Vagina (tissue), 2 donors: Measurements from ENCODE around the gene HOXD12. TPM values are rescaled to one million over a fixed set of nuclear protein-coding genes. Genes with fewer than 3 reads are reported as not detected.

Experiments used
- DNase-seq, 2 donors: peaks; one replicate each; pipeline ENCODE4 v3.0.0-alpha.2; 2017; ENCODE audit errors: extremely low spot score in 2 of 2
- H3K27ac ChIP-seq: fragments of 200-600 bp; sonication (generic); one replicate; pipeline ENCODE4 v1.5.1; 2019
- H3K27me3 ChIP-seq: fragments of 200-600 bp; sonication (generic); one replicate; pipeline ENCODE4 v1.5.1; 2019
- H3K36me3 ChIP-seq, 2 donors: fragments of 200-600 bp; sonication (generic); one replicate each; pipeline ENCODE4 v1.5.1; 2017 to 2019
- H3K4me1 ChIP-seq: fragments of 200-600 bp; sonication (generic); one replicate; pipeline ENCODE4 v1.5.1; 2019
- H3K4me3 ChIP-seq, 2 donors: fragments of 200-600 bp; sonication (generic); 1 replicate in 1 of 2; 2 replicates in 1 of 2; pipeline ENCODE4 v1.5.1; 2016 to 2019
- H3K9me3 ChIP-seq: fragments of 200-600 bp; sonication (generic); one replicate; pipeline ENCODE4 v1.5.1; 2019
- CTCF ChIP-seq, 3 experiments: fragments of 450-650 bp in 2 of 3; fragments of 200-600 bp in 1 of 3; sonication (generic) in 1 of 3; IDR thresholded peaks; one replicate each; pipeline ENCODE4 v1.5.1; 2017 to 2019; ENCODE audit warnings: antibody characterized with exemption in 3 of 3, mild to moderate bottlenecking in 2 of 3, moderate library complexity in 2 of 3
- POLR2A ChIP-seq, 2 donors: fragments of 450-650 bp; IDR thresholded peaks; one replicate each; pipeline ENCODE4 v1.6.1; 2017; ENCODE audit warnings: antibody characterized with exemption in 2 of 2, mild to moderate bottlenecking in 2 of 2, moderate library complexity in 2 of 2
- POLR2AphosphoS5 ChIP-seq, 2 donors: sonication (generic); formaldehyde crosslinking; IDR thresholded peaks; one replicate each; pipeline ENCODE4 v1.9.0; 2017; ENCODE audit warnings: antibody characterized with exemption in 2 of 2, mild to moderate bottlenecking in 2 of 2, low read depth in 1 of 2; ENCODE audit not compliant: insufficient read depth in 1 of 2
- intact Hi-C: fragments of 100-400 bp; cut with DNase I; formaldehyde crosslinking; loops from one replicate; pipeline ENCODE4 v1.15.1; 2023
- total RNA-seq: library from RNA; depleted of rRNA; stranded (reverse); fragments of >200 nt; gene quantifications from one replicate; pipeline ENCODE4 v1.2.3, GENCODE V29; 2016

The HOXD12 gene
- total RNA-seq, 1 donor from 2014 or later: 1.7 TPM

GRCh38 chr2:176089843-176090395 lies 9.7 kb upstream of the HOXD12 start:
- no peak for DNase-seq
- Histone ChIP-seq H3K36me3 (no peaks in the 10 kb centered on the region), H3K9me3 (no peaks in the 10 kb centered on the region), H3K4me1 (peaks cover 37% of the 10 kb centered on the region), H3K27me3 (no peaks in the 10 kb centered on the region), H3K27ac (peak overlapping the region; percentile 91), H3K4me3 (no peak overlapping the region)
- TF ChIP-seq POLR2A (IDR thresholded peaks at IDR 0.05) (no peak), CTCF (IDR thresholded peaks at IDR 0.05) (no peak), POLR2AphosphoS5 (IDR thresholded peaks at IDR 0.05; ENCODE audit: insufficient read depth in 1 of 2, low read depth in 1 of 2) (no peak)
- intact Hi-C loops: loop anchor here (5.0 to 10.0 kb wide), 3 partner anchors 403 to 1755 kb away; partner anchors contain the start of gene SP9

GRCh38 chr2:176090862-176091261 lies 8.7 kb upstream of the HOXD12 start:
- DNase-seq: no peak
- Histone ChIP-seq H3K9me3 (no peaks in the 10 kb centered on the region), H3K4me1 (peaks cover 28% of the 10 kb centered on the region), H3K4me3 (no peak overlapping the region), H3K36me3 (no peaks in the 10 kb centered on the region), H3K27ac (peak overlapping the region; percentile 91), H3K27me3 (no peaks in the 10 kb centered on the region)
- intact Hi-C loops: loop anchor here (5.0 kb wide), 1 partner anchor 839 kb away; no protein-coding TSS in a partner anchor
- no peak for TF ChIP-seq POLR2AphosphoS5 (IDR thresholded peaks at IDR 0.05; ENCODE audit: insufficient read depth in 1 of 2, low read depth in 1 of 2)
- no peak for TF ChIP-seq POLR2A (IDR thresholded peaks at IDR 0.05)
- no peak for TF ChIP-seq CTCF (IDR thresholded peaks at IDR 0.05)

GRCh38 chr2:176091329-176092258 lies 8.0 kb upstream of the HOXD12 start:
- peaks cover 20% of the 10 kb centered on the region for H3K4me1 ChIP-seq
- H3K36me3 ChIP-seq: no peaks in the 10 kb centered on the region
- intact Hi-C loops: loop anchor here (5.0 kb wide), 1 partner anchor 839 kb away; no protein-coding TSS in a partner anchor
- no peaks in the 10 kb centered on the region for H3K9me3 ChIP-seq
- H3K27ac ChIP-seq: peak overlapping the region; percentile 91
- no peaks in the 10 kb centered on the region for H3K27me3 ChIP-seq
- TF ChIP-seq POLR2A (IDR thresholded peaks at IDR 0.05) (no peak), POLR2AphosphoS5 (IDR thresholded peaks at IDR 0.05; ENCODE audit: insufficient read depth in 1 of 2, low read depth in 1 of 2) (no peak), CTCF (IDR thresholded peaks at IDR 0.05) (no peak)
- H3K4me3 ChIP-seq: peak overlapping the region; percentile 54 to 59
- no peak for DNase-seq

GRCh38 chr2:176092270-176093144 lies 7.1 kb upstream of the HOXD12 start, which contains the start of gene HOXD13:
HOXD13 (plus strand) TSS chr2:176092721; CDS start chr2:176092891, 170 bp downstream.
- H3K36me3 ChIP-seq: no peaks in the 10 kb centered on the region
- DNase-seq: no peak
- no peaks in the 10 kb centered on the region for H3K9me3 ChIP-seq
- peak within 1 kb of the TSS; percentile 91 for H3K27ac ChIP-seq
- peak in 1 of 2 donors; percentile 97 for TF ChIP-seq POLR2A (IDR thresholded peaks at IDR 0.05)
- TF ChIP-seq CTCF (IDR thresholded peaks at IDR 0.05): no peak
- TF ChIP-seq POLR2AphosphoS5 (IDR thresholded peaks at IDR 0.05; ENCODE audit: insufficient read depth in 1 of 2, low read depth in 1 of 2): peak in 1 of 2 donors; percentile 86
- H3K4me1 ChIP-seq: peaks cover 27% of the 10 kb centered on the region
- intact Hi-C loops: loop anchor here (5.0 kb wide), 1 partner anchor 840 kb away; no protein-coding TSS in a partner anchor
- peak within 1 kb of the TSS; percentile 54 to 59 for H3K4me3 ChIP-seq
- no peaks in the 10 kb centered on the region for H3K27me3 ChIP-seq
